HG03520 (cell line): ENCODE data around the gene MAPK12.
"Not testable (repeated sequence)": the region's sequence is repeated elsewhere in the genome, so short reads cannot be mapped to it uniquely, and the experiment has no call there.

ENCODE experiments used
- ATAC-seq: cut with Tn5 transposase; IDR thresholded peaks from one replicate; pipeline ENCODE4 v1.9.1; 2021; ENCODE audit warnings: mild to moderate bottlenecking, moderate library complexity; ENCODE audit not compliant: unreplicated experiment

The MAPK12 gene

GRCh38 chr22:50282361-50283155 lies 21.1 kb upstream of the MAPK12 start:
- no peak for ATAC-seq

- ATAC-seq, result no peak
Observed at GRCh38 chr22:50281957-50282356, 20.5 kb upstream of the MAPK12 start.

- no peak for ATAC-seq
Observed at GRCh38 chr22:50281384-50281760, 19.9 kb upstream of the MAPK12 start.

- ATAC-seq, result no peak
Observed at GRCh38 chr22:50280708-50281383, 19.4 kb upstream of the MAPK12 start.

GRCh38 chr22:50280022-50280707 lies 18.7 kb upstream of the MAPK12 start:
- ATAC-seq, result no peak

GRCh38 chr22:50278956-50279619 lies 17.6 kb upstream of the MAPK12 start:
- no peak for ATAC-seq

GRCh38 chr22:50278461-50278860 lies 17.0 kb upstream of the MAPK12 start:
- ATAC-seq, result no peak

GRCh38 chr22:50277761-50278160 lies 16.3 kb upstream of the MAPK12 start:
- ATAC-seq, result no peak

- peak; percentile 59 for ATAC-seq
Observed at GRCh38 chr22:50276143-50276542, 14.7 kb upstream of the MAPK12 start.

- ATAC-seq, result no peak
Observed at GRCh38 chr22:50275181-50276055, 13.9 kb upstream of the MAPK12 start.

- no peak for ATAC-seq
Observed at GRCh38 chr22:50274771-50275170, 13.3 kb upstream of the MAPK12 start.

- ATAC-seq, result no peak
Observed at GRCh38 chr22:50274311-50274710, 12.8 kb upstream of the MAPK12 start.

- ATAC-seq, result not testable (repeated sequence)
Observed at GRCh38 chr22:50273781-50274180, 12.3 kb upstream of the MAPK12 start.

GRCh38 chr22:50273352-50273751 lies 11.9 kb upstream of the MAPK12 start:
- not testable (repeated sequence) for ATAC-seq

- ATAC-seq, result no peak
Observed at GRCh38 chr22:50272044-50272802, 10.7 kb upstream of the MAPK12 start.

GRCh38 chr22:50271519-50271970 lies 10.1 kb upstream of the MAPK12 start:
- ATAC-seq, result no peak

- ATAC-seq, result no peak
Observed at GRCh38 chr22:50270666-50271394, 9.3 kb upstream of the MAPK12 start.

GRCh38 chr22:50269970-50270665 lies 8.6 kb upstream of the MAPK12 start, which contains the start of gene MAPK11:
MAPK11 (minus strand) TSS chr22:50270380; CDS start chr22:50270292, 88 bp downstream.
- ATAC-seq, result no peak
